Measurements from ENCODE around the gene FBRS.
"Not testable (repeated sequence)": the region's sequence is repeated elsewhere in the genome, so short reads cannot be mapped to it uniquely, and the experiment has no call there.

Gene FBRS

DNA sequence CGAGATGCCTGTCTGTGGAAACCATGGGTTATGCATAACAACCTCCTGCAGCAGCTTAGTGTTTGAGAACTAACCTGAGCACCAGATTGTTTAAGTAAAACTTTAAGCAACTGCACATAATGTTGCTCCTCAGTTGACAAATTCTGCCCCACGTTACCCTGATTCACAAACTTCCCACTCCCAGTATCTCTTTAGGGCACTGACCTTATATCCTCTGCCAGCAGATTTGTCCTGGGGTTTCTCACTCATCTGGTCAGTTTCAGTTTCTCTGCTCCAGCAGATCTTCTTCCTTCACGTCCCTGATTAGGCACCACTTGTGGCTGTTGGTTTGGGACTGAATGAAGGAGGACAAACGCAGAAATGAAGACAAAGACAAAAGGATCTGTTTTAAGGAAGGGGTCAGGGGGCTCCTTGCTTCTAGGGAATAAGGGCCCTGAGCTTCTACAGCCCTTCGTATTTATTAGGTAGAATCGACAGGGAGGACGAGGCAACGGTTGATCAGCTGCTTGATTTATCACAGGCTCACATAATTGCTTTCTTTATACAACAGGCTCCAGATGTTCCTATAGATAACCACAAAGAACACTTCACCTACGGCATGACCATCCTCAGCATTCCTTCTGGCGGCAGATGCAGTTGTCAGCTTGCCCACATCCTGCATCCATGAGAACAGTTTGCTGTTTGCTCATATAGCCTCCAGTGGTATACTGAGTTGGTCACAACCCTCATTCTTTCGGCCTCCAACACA is 34.5 kb upstream of the FBRS start:
- H3K36me3 Mint-ChIP-seq (ENCODE audit: low read depth) = no peaks in the 10 kb centered on the region
- no peaks in the 10 kb centered on the region for H3K27me3 Mint-ChIP-seq (ENCODE audit: low read depth)
- H3K27ac Mint-ChIP-seq = peak overlapping the region; percentile 87 to 97 (median 96)
- H3K4me1 Mint-ChIP-seq = peaks cover 45% of the 10 kb centered on the region
- peaks cover 2% of the 10 kb centered on the region for H3K9me3 Mint-ChIP-seq
- no peak overlapping the region for H3K4me3 Mint-ChIP-seq
- TF ChIP-seq, protein P1, sequence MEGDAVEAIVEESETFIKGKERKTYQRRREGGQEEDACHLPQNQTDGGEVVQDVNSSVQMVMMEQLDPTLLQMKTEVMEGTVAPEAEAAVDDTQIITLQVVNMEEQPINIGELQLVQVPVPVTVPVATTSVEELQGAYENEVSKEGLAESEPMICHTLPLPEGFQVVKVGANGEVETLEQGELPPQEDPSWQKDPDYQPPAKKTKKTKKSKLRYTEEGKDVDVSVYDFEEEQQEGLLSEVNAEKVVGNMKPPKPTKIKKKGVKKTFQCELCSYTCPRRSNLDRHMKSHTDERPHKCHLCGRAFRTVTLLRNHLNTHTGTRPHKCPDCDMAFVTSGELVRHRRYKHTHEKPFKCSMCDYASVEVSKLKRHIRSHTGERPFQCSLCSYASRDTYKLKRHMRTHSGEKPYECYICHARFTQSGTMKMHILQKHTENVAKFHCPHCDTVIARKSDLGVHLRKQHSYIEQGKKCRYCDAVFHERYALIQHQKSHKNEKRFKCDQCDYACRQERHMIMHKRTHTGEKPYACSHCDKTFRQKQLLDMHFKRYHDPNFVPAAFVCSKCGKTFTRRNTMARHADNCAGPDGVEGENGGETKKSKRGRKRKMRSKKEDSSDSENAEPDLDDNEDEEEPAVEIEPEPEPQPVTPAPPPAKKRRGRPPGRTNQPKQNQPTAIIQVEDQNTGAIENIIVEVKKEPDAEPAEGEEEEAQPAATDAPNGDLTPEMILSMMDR (IDR thresholded peaks at IDR 0.05; ENCODE audit: unreplicated experiment in 3 of 3) = no peak

GRCh38 chr16:30626236-30626635 is 32.0 kb upstream of the FBRS start:
- Mint-ChIP-seq H3K27me3 (ENCODE audit: low read depth) (no peaks in the 10 kb centered on the region), H3K4me3 (no peak overlapping the region), H3K36me3 (ENCODE audit: low read depth) (no peaks in the 10 kb centered on the region), H3K9me3 (no peaks in the 10 kb centered on the region), H3K27ac (no peak overlapping the region), H3K4me1 (peaks cover 39% of the 10 kb centered on the region)
- TF ChIP-seq, protein P1 (IDR thresholded peaks at IDR 0.05; ENCODE audit: unreplicated experiment in 3 of 3) = no peak

- TF ChIP-seq, protein P1 (IDR thresholded peaks at IDR 0.05; ENCODE audit: unreplicated experiment in 3 of 3) = peak; percentile 89 to 94 (median 91)
- H3K27ac Mint-ChIP-seq = peak overlapping the region; percentile 86 to 94 (median 89)
- no peaks in the 10 kb centered on the region for H3K9me3 Mint-ChIP-seq
- no peaks in the 10 kb centered on the region for H3K36me3 Mint-ChIP-seq (ENCODE audit: low read depth)
- peak overlapping the region in 2 of 3 experiments; percentile 9 to 40 for H3K4me3 Mint-ChIP-seq
- H3K4me1 Mint-ChIP-seq = peaks cover 13% of the 10 kb centered on the region
- H3K27me3 Mint-ChIP-seq (ENCODE audit: low read depth) = no peaks in the 10 kb centered on the region
These were observed 29.3 kb upstream of the FBRS start for GRCh38 chr16:30628628-30629540.

DNA sequence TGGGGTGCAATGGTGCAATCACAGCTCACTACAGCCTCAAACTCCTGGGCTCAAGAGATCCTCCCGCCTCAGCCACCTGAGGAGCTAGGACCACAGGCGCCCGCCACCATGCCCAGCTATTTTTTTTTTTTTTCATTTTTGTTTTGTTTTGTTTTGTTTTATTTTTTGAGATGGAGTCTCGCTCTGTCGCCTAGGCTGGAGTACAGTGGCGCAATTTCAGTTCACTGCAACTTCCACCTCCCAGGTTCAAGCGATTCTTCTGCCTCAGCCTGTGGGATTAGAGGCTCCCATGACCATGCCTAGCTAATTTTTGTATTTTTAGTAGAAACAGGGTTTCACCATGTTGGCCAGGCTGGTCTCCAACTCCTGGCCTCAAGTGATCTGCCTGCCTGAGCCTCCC is 25.8 kb upstream of the FBRS start:
- H3K36me3 Mint-ChIP-seq (ENCODE audit: low read depth); H3K27me3 Mint-ChIP-seq (ENCODE audit: low read depth); H3K4me3 Mint-ChIP-seq; H3K27ac Mint-ChIP-seq; H3K9me3 Mint-ChIP-seq: not testable (repeated sequence)
- peaks cover 28% of the 10 kb centered on the region for H3K4me1 Mint-ChIP-seq

GRCh38 chr16:30633526-30633925 is 24.7 kb upstream of the FBRS start:
- TF ChIP-seq, protein P1 (IDR thresholded peaks at IDR 0.05; ENCODE audit: unreplicated experiment in 3 of 3) = no peak
- Mint-ChIP-seq H3K36me3 (ENCODE audit: low read depth) (no peaks in the 10 kb centered on the region), H3K4me1 (peaks cover 27% of the 10 kb centered on the region), H3K9me3 (no peaks in the 10 kb centered on the region), H3K4me3 (peak overlapping the region; percentile 88 to 92 (median 92)), H3K27ac (peak overlapping the region; percentile 93 to 94 (median 94)), H3K27me3 (ENCODE audit: low read depth) (no peaks in the 10 kb centered on the region)

DNA sequence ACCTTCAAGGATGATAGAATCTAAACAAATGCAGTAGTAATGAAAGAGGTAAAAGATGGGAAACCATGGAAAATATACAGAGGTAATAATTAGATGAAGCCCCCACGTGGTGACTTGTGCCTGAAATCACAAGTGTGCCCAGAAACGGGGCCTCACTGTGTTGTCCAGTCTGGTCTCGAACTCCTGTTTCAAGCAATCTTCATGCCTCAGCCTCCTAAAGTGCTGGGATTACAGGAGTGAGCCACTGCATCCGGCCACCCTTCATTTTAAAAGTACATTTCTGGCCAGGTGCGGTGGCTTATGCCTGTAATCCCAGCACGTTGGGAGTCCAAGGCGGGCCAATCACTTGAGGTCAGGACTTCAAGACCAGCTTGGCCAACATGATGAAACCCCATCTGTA is 21.6 kb upstream of the FBRS start:
- Mint-ChIP-seq H3K9me3 (no peaks in the 10 kb centered on the region), H3K4me3 (peak overlapping the region; percentile 25 to 35 (median 28)), H3K27ac (no peak overlapping the region), H3K36me3 (ENCODE audit: low read depth) (no peaks in the 10 kb centered on the region), H3K4me1 (peaks cover 15% of the 10 kb centered on the region), H3K27me3 (ENCODE audit: low read depth) (peaks cover 4% of the 10 kb centered on the region)
- TF ChIP-seq, protein P1 (IDR thresholded peaks at IDR 0.05; ENCODE audit: unreplicated experiment in 3 of 3) = no peak

GRCh38 chr16:30637139-30637538 is 21.1 kb upstream of the FBRS start:
- H3K9me3 Mint-ChIP-seq; H3K4me3 Mint-ChIP-seq; H3K27ac Mint-ChIP-seq; H3K36me3 Mint-ChIP-seq (ENCODE audit: low read depth); H3K27me3 Mint-ChIP-seq (ENCODE audit: low read depth): not testable (repeated sequence)
- H3K4me1 Mint-ChIP-seq = peaks cover 15% of the 10 kb centered on the region
